Osteoblast (primary cell): ENCODE data around the gene CCSER2. TPM values are rescaled to one million over a fixed set of nuclear protein-coding genes. Genes with fewer than 3 reads are reported as not detected.
"Not testable (repeated sequence)": the region's sequence is repeated elsewhere in the genome, so short reads cannot be mapped to it uniquely, and the experiment has no call there.

Experiments used
- DNase-seq: peaks from one replicate; pipeline ENCODE4 v3.0.0; 2011; ENCODE audit warnings: low spot score, mixed read lengths; ENCODE audit not compliant: insufficient read length; ENCODE audit errors: missing footprints
- H2AFZ ChIP-seq: 2 replicates; pipeline ENCODE4 v1.6.0; 2011; ENCODE audit warnings: mild to moderate bottlenecking, low read length
- H3K27ac ChIP-seq: 2 replicates; pipeline ENCODE4 v1.5.1; 2011; ENCODE audit warnings: mild to moderate bottlenecking, low read depth, low read length, moderate library complexity
- H3K27me3 ChIP-seq: 2 replicates; pipeline ENCODE4 v1.6.0; 2012; ENCODE audit warnings: mild to moderate bottlenecking, control low read depth, inconsistent platforms, low read length, moderate library complexity; ENCODE audit not compliant: insufficient read depth
- H3K36me3 ChIP-seq: 2 replicates; pipeline ENCODE4 v1.5.1; 2011; ENCODE audit warnings: mild to moderate bottlenecking, low read length, control low read depth, moderate library complexity; ENCODE audit not compliant: insufficient read depth
- H3K4me1 ChIP-seq: 2 replicates; pipeline ENCODE4 v1.5.1; 2011; ENCODE audit warnings: mild to moderate bottlenecking, low read length, control low read depth, moderate library complexity; ENCODE audit not compliant: insufficient read depth
- H3K4me2 ChIP-seq: 2 replicates; pipeline ENCODE4 v1.6.0; 2011; ENCODE audit warnings: mild to moderate bottlenecking, low read length; ENCODE audit not compliant: insufficient read depth
- H3K4me3 ChIP-seq: fragments of 200-600 bp; sonication (generic); 3 replicates; pipeline ENCODE4 v1.5.1; 2012; ENCODE audit warnings: mild to moderate bottlenecking, low read length, inconsistent platforms; ENCODE audit not compliant: insufficient read depth
- H3K79me2 ChIP-seq: 2 replicates; pipeline ENCODE4 v1.6.0; 2012; ENCODE audit warnings: mild to moderate bottlenecking, low read length, control low read depth, inconsistent platforms; ENCODE audit not compliant: insufficient read depth
- H3K9me3 ChIP-seq: 2 replicates; pipeline ENCODE4 v1.5.1; 2011; ENCODE audit warnings: low read depth, low read length, control low read depth
- H4K20me1 ChIP-seq: 2 replicates; pipeline ENCODE4 v1.6.0; 2012; ENCODE audit warnings: mild to moderate bottlenecking, low read length, control low read depth; ENCODE audit not compliant: insufficient read depth
- CTCF ChIP-seq: IDR thresholded peaks from 2 replicates; pipeline ENCODE4 v1.5.1; 2011; ENCODE audit warnings: mild to moderate bottlenecking, low read depth, low read length, moderate library complexity; ENCODE audit errors: extremely low read depth
- total RNA-seq: library from RNA; depleted of rRNA; stranded (reverse); fragments of >200 nt; gene quantifications from 2 replicates; pipeline ENCODE4 v1.2.3, GENCODE V29; 2012

Gene CCSER2
- total RNA-seq, 1 donor: 58.3 TPM

GRCh38 chr10:84497978-84498377 is 169.6 kb downstream of the CCSER2 start:
- Histone ChIP-seq H3K27ac (no peak overlapping the region), H4K20me1 (peaks cover 5% of the 10 kb centered on the region), H3K9me3 (no peaks in the 10 kb centered on the region), H3K4me1 (peaks cover 10% of the 10 kb centered on the region), H3K4me3 (no peak overlapping the region), H3K79me2 (peaks cover 15% of the 10 kb centered on the region), H3K4me2 (no peak overlapping the region), H2AFZ (no peak overlapping the region), H3K27me3 (no peaks in the 10 kb centered on the region), H3K36me3 (no peaks in the 10 kb centered on the region)
- DNase-seq: no peak
- TF ChIP-seq CTCF: no peak

GRCh38 chr10:84499039-84499438 is 170.7 kb downstream of the CCSER2 start:
- H4K20me1 ChIP-seq, H3K4me3 ChIP-seq, DNase-seq, H2AFZ ChIP-seq, H3K27me3 ChIP-seq, H3K36me3 ChIP-seq, H3K27ac ChIP-seq, H3K4me2 ChIP-seq, H3K9me3 ChIP-seq, H3K4me1 ChIP-seq: not testable (repeated sequence)
- peaks cover 15% of the 10 kb centered on the region for H3K79me2 ChIP-seq

GRCh38 chr10:84499846-84500245 is 171.5 kb downstream of the CCSER2 start:
- no peak for TF ChIP-seq CTCF
- Histone ChIP-seq H3K4me1 (no peaks in the 10 kb centered on the region), H3K36me3 (no peaks in the 10 kb centered on the region), H3K4me3 (no peak overlapping the region), H3K4me2 (no peak overlapping the region), H3K27me3 (no peaks in the 10 kb centered on the region), H2AFZ (no peak overlapping the region), H3K27ac (no peak overlapping the region), H3K79me2 (peaks cover 12% of the 10 kb centered on the region), H4K20me1 (no peaks in the 10 kb centered on the region), H3K9me3 (no peaks in the 10 kb centered on the region)
- DNase-seq: no peak

GRCh38 chr10:84510121-84510520 is 181.7 kb downstream of the CCSER2 start:
- no peak overlapping the region for H3K4me2 ChIP-seq
- no peak for TF ChIP-seq CTCF
- DNase-seq: no peak
- no peak overlapping the region for H3K4me3 ChIP-seq
- no peak overlapping the region for H3K27ac ChIP-seq
- H3K79me2 ChIP-seq: no peaks in the 10 kb centered on the region
- no peaks in the 10 kb centered on the region for H4K20me1 ChIP-seq
- H3K4me1 ChIP-seq: peaks cover 11% of the 10 kb centered on the region
- no peaks in the 10 kb centered on the region for H3K27me3 ChIP-seq
- peaks cover 15% of the 10 kb centered on the region for H3K36me3 ChIP-seq
- no peaks in the 10 kb centered on the region for H3K9me3 ChIP-seq
- H2AFZ ChIP-seq: no peak overlapping the region
